Epithelial cell of proximal tubule (primary cell): ENCODE results near the gene TPRG1L. TPM values are rescaled to one million over a fixed set of nuclear protein-coding genes. Genes with fewer than 3 reads are reported as not detected.

Experiments used
- DNase-seq: peaks from one replicate; pipeline ENCODE4 v3.0.0-alpha.2; 2011; ENCODE audit warnings: low read depth
- H3K4me3 ChIP-seq: 2 replicates; pipeline ENCODE4 v1.5.1; 2011; ENCODE audit warnings: low read depth, mild to moderate bottlenecking, low read length
- total RNA-seq: library from RNA; depleted of rRNA; stranded (reverse); fragments of >200 nt; gene quantifications from 2 replicates; pipeline ENCODE4 v1.2.3, GENCODE V29; 2015
- TF ChIP-seq, protein P1 (sequence below): conservative IDR thresholded peaks from 2 replicates; pipeline ENCODE4 v1.5.1; 2012; ENCODE audit warnings: low read depth, mild to moderate bottlenecking, low read length

The TPRG1L gene
- total RNA-seq, 1 donor from 2014 or later: 8.1 TPM

DNA sequence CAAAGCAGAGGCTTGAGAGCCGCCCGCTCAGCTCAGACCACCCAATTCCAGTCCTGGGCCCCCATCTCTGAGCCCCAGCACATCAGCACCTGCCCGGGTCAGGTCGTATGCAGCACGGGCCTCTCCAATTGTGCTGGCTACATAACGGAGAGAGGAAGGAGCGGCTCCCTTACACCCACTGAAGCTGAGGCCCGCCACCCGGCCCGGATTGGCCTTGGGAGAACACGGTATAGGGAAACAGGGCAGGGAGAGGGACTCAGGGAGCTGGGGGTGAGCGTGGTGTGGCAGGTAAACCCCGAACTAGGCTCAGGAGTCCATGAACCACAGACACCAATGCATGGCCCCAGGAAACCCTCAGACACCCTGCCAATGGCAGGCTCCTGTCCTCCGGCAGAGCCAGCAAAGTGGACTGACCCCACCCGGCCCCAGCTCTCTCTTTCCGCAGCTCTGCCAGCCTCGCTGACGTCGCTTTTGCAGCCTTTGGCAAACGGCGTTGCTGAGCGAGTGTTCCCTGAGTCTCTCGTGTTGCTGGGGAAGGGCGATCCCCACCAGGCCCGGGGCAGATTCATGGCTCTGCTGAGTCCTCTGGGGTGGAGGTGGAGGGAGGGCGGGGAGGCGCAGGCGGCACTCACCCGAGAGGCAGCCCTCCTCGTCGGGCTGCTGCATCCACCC is 30.0 kb upstream of the TPRG1L start:
- TF ChIP-seq, protein P1, sequence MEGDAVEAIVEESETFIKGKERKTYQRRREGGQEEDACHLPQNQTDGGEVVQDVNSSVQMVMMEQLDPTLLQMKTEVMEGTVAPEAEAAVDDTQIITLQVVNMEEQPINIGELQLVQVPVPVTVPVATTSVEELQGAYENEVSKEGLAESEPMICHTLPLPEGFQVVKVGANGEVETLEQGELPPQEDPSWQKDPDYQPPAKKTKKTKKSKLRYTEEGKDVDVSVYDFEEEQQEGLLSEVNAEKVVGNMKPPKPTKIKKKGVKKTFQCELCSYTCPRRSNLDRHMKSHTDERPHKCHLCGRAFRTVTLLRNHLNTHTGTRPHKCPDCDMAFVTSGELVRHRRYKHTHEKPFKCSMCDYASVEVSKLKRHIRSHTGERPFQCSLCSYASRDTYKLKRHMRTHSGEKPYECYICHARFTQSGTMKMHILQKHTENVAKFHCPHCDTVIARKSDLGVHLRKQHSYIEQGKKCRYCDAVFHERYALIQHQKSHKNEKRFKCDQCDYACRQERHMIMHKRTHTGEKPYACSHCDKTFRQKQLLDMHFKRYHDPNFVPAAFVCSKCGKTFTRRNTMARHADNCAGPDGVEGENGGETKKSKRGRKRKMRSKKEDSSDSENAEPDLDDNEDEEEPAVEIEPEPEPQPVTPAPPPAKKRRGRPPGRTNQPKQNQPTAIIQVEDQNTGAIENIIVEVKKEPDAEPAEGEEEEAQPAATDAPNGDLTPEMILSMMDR: no peak
- no peak overlapping the region for H3K4me3 ChIP-seq
- no peak for DNase-seq

DNA sequence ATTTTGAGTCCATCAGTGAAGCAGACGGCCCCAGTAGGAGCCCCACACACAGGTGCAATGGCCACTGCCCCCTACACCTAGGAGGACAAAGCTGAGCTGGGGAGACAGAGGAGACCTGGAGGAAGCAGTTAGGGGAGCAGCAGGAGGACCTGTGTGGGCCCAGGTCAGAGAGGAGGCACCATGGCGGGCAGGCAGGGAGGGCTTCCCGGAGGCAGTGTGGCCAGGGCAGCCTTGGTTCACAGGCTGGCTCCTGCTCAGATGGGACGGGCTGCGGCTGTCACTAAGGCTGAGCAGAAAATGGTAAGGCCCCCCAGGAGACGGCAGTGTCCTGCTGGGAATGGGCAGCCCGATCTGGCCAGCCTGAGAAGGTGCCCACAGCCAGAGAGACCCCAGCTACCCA is 28.9 kb upstream of the TPRG1L start:
- H3K4me3 ChIP-seq: no peak overlapping the region
- TF ChIP-seq, protein P1: no peak
- DNase-seq: no peak

DNA sequence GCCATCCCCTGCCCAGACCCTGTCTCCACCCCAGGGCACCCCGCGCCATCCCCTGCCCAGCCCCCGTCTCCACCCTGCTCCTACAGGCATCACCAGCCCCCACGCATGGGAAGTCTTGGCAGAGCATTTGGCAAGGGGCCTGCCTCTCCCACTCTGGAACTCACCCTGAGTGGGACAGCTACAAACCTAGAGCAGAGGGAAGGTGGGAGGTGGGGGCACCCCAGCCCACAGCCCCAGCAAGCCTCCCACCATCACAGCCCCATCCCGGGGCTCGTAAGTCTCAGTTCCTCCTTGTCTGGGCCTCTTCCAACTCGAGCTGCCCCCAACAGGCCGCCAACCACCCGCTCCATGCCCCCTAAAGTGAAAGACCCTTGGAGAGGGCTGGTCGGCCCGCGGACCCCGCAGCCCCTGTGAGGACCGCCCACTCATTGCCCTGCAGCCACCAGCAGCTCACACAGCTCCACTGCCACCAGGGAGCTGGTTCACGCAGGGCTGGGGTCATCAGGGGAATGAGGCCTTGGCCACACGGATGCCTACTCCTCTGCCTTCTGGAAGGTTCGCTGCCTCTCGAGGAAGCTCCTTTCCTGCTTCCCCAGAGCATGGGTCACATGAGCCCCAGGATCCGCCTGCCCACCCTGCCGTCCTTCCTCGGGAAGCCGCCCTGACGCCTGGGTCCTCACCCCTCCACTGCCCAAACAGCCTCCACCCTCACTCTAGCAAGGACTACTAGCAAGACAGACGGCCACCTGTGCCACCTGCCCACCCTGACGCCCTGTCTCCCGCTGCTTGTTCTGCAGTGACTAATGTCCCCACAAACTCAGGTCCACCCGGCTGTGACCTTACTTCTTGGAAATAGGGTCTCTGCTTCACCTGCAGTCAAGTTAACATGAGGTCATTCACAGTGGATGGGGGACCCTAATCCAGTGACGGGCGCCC is 27.9 kb upstream of the TPRG1L start:
- TF ChIP-seq, protein P1: no peak
- no peak overlapping the region for H3K4me3 ChIP-seq
- DNase-seq: no peak

DNA sequence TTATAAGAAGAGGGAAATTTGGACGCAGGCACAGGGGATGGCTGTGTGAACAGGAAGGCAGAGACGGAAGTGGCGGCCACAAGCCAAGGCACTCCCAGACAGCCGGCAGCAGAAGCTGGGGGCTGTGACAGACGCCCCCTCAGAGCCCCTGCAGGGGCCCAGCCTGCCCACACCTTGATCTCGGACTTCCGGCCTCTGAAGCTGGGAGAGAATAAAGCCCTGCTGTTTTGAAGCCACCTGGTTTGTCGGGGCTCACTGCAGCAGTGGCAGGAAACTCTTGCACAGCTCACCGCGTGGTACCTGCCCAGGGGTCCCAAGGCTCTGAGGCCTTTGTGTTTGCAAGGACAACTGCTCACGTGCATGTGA is 27.2 kb upstream of the TPRG1L start:
- no peak for DNase-seq
- H3K4me3 ChIP-seq: no peak overlapping the region
- TF ChIP-seq, protein P1: no peak

DNA sequence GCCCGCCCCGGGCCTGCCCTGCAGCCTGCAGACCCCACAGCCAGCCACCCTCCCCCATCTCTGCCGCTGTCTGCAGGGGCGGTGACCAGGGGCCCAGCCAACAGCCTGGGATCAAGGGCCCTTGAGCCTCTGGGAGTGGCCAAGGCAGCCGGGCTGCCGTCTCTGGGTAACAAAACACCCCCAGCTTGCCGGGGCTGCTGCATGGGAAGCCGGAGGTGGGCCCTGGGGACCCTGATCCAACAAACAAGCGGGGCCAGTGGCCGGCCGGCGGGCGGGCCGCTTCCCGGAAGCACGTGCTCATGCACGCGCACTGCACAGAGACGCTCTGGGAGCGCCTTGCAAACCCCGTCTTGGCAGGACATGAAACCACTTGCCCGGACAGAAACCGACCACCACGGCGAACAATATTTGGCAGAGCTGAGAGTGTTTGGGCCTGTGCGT is 26.7 kb upstream of the TPRG1L start:
- TF ChIP-seq, protein P1: no peak
- no peak for DNase-seq
- no peak overlapping the region for H3K4me3 ChIP-seq

DNA sequence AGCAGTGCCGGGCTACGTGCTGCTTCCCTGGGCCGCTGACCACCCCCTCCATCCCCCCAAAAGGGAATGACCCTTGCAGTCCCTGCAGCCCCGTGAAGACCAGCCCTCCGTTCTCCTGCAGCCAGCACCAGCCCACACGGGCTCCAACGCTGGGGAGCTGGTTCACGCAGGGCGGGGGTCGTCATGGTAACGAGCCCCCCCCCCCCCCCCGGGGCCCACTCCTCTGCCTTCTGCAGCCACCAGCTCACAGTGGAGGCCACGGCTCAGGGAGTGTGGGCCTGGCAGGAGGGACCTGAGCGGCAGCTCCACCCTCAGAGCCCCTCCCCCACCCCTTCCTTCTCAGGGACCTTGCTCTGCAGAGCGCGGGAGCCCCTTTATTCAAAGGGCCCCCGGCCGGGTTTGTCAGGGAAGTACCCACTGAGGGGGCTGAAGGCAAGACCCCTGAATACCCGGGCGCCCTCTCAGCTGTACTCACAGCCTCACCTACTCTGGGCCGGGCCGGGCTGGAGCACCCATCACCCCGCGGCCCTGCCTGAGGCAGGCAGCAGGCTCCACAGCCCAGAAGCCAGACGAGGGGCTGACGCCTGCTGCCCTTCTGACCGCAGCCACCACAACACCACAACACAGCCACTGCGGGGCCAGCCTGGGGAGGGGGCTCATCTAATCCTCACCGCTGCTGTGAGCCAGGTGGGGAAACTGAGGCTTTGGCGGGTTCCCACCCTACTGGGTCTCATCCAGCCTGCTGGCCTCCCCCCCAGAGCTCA is 26.1 kb upstream of the TPRG1L start:
- DNase-seq: no peak
- TF ChIP-seq, protein P1: no peak
- H3K4me3 ChIP-seq: no peak overlapping the region
